NCI-H510A (cell line): ENCODE results near the gene CLCC1.

Source experiments
- DNase-seq: peaks from one replicate; lab custom pipeline; 2025; lab: John Stamatoyannopoulos, UW

Gene CLCC1

GRCh38 chr1:108916788-108917187 lies 46.5 kb downstream of the CLCC1 start:
- DNase-seq, result no peak
